Measurements from ENCODE around the gene CFAP52. TPM values are rescaled to one million over a fixed set of nuclear protein-coding genes. Genes with fewer than 3 reads are reported as not detected.

CFAP52 gene
- total and polyA plus RNA-seq, 2 of the 8 experiments (the other 6 are each of a cell fraction or from before 2014, with no cell fraction given) = 0.11 TPM; not detected in 1

DNA sequence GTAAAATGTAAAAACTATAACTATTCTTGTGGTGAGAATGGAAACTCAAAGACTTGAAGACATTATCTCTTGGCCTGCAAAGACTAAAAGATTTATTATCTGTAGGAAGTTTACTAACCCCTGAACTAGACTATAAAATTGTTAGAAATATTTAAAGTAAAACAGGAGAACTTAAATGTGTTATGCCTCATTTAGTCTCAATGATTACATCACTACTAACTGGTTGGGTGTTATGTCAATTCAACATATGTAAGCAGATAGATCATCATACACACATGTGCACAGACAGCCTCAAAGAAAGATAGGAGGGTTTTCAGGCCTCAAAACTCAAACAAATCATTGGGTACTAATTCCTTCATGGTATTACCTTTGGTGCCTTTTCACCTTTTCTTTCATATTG lies 8.4 kb upstream of the CFAP52 start:
- no peak overlapping the region for H3K4me3 ChIP-seq (ENCODE audit: extremely low read depth in 1 of 4, insufficient read depth in 2 of 4, low read depth in 3 of 4, low read length in 4 of 4)
- no peak overlapping the region for H2AFZ ChIP-seq (ENCODE audit: low read length)
- no peak overlapping the region for H3K18ac ChIP-seq (ENCODE audit: extremely low read depth, low read length)
- H3K56ac ChIP-seq (replicated peaks; ENCODE audit: insufficient read length, low read depth, low read length) = no peak overlapping the region
- no peak overlapping the region for H2BK12ac ChIP-seq (ENCODE audit: low read depth, low read length)
- no peak overlapping the region for H3K27ac ChIP-seq (ENCODE audit: low read depth, low read length)
- H4K5ac ChIP-seq (ENCODE audit: insufficient read length, low read depth, low read length) = no peak overlapping the region
- no peaks in the 10 kb centered on the region for H3K9me3 ChIP-seq (ENCODE audit: insufficient read depth in 2 of 2, low read depth in 1 of 2, low read length in 1 of 2)
- H3K14ac ChIP-seq (ENCODE audit: insufficient read length) = no peak overlapping the region
- peaks cover 0 to 1% of the 10 kb centered on the region in 2 experiments for H4K20me1 ChIP-seq (replicated peaks in 1 of 2; ENCODE audit: control insufficient read depth in 1 of 2, insufficient read depth in 2 of 2, low read length in 2 of 2)
- H3K4ac ChIP-seq (replicated peaks; ENCODE audit: insufficient read length, low read depth, low read length) = no peak overlapping the region
- H2BK15ac ChIP-seq (ENCODE audit: low read length) = no peak overlapping the region
- DNase-seq (ENCODE audit: low read depth in 1 of 2, low spot score in 2 of 2) (no peak), FAIRE-seq (no peak)
- H3K27me3 ChIP-seq (replicated peaks in 1 of 4; ENCODE audit: control insufficient read depth in 3 of 4, extremely low read depth in 1 of 4, insufficient read depth in 3 of 4, low read length in 3 of 4) = no peaks in the 10 kb centered on the region
- no peak overlapping the region for H3K23ac ChIP-seq (ENCODE audit: insufficient read length)
- H2BK120ac ChIP-seq (replicated peaks; ENCODE audit: low read depth, low read length) = no peak overlapping the region
- no peak overlapping the region for H3K9ac ChIP-seq (replicated peaks in 1 of 4; ENCODE audit: extremely low read depth in 1 of 4, low read depth in 3 of 4, low read length in 3 of 4)
- H3K36me3 ChIP-seq (ENCODE audit: control insufficient read depth in 2 of 4, insufficient read depth in 4 of 4, low read length in 3 of 4) = peaks cover 0 to 4% (median 2%) of the 10 kb centered on the region in 4 experiments; a peak in 3 of 8 replicates
- no peak overlapping the region for H2BK5ac ChIP-seq (ENCODE audit: low read depth, low read length)
- TF ChIP-seq MAX (IDR thresholded peaks at IDR 0.05) (no peak), SIRT6 (IDR thresholded peaks at IDR 0.05; ENCODE audit: low read length) (no peak), SP2 (IDR thresholded peaks at IDR 0.05; ENCODE audit: low read length) (no peak), SRF (IDR thresholded peaks at IDR 0.05; ENCODE audit: low read depth, low read length) (no peak), NANOG (IDR thresholded peaks at IDR 0.05; ENCODE audit: insufficient read depth, low read depth, low read length, poor library complexity, severe bottlenecking) (no peak), EZH2 (IDR thresholded peaks at IDR 0.05; ENCODE audit: low read depth, low read length, severe bottlenecking) (no peak), SUZ12 (IDR thresholded peaks at IDR 0.05; ENCODE audit: low read length) (no peak), GABPA (IDR thresholded peaks at IDR 0.05; ENCODE audit: borderline replicate concordance, insufficient read depth, low read length) (no peak), E2F6 (IDR thresholded peaks at IDR 0.05) (no peak)
- TF ChIP-seq, protein P1, sequence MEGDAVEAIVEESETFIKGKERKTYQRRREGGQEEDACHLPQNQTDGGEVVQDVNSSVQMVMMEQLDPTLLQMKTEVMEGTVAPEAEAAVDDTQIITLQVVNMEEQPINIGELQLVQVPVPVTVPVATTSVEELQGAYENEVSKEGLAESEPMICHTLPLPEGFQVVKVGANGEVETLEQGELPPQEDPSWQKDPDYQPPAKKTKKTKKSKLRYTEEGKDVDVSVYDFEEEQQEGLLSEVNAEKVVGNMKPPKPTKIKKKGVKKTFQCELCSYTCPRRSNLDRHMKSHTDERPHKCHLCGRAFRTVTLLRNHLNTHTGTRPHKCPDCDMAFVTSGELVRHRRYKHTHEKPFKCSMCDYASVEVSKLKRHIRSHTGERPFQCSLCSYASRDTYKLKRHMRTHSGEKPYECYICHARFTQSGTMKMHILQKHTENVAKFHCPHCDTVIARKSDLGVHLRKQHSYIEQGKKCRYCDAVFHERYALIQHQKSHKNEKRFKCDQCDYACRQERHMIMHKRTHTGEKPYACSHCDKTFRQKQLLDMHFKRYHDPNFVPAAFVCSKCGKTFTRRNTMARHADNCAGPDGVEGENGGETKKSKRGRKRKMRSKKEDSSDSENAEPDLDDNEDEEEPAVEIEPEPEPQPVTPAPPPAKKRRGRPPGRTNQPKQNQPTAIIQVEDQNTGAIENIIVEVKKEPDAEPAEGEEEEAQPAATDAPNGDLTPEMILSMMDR (IDR thresholded peaks at IDR 0.05; ENCODE audit: control extremely low read depth in 1 of 3, insufficient read depth in 1 of 3, low read depth in 1 of 3, low read length in 3 of 3) = no peak
- H2BK20ac ChIP-seq (ENCODE audit: low read length) = no peak overlapping the region
- CTCF ChIA-PET (ENCODE audit: partially characterized antibody) = no interaction called here
- H4K8ac ChIP-seq (ENCODE audit: extremely low read depth, insufficient read depth, low read length) = no peak overlapping the region
- H3K79me2 ChIP-seq (ENCODE audit: control insufficient read depth in 1 of 2, insufficient read depth in 2 of 2, low read length in 2 of 2) = no peaks in the 10 kb centered on the region; a peak in 1 of 4 replicates
- H3K4me1 ChIP-seq (replicated peaks in 1 of 4; ENCODE audit: control insufficient read depth in 3 of 4, insufficient read depth in 4 of 4, low read length in 3 of 4) = no peaks in the 10 kb centered on the region
- H3K23me2 ChIP-seq (ENCODE audit: low read depth, low read length) = no peaks in the 10 kb centered on the region
- H4K91ac ChIP-seq (replicated peaks; ENCODE audit: insufficient read length, low read length) = no peak overlapping the region
- no peak overlapping the region for H2AK5ac ChIP-seq (ENCODE audit: low read depth, low read length)
- no peak overlapping the region for H3K4me2 ChIP-seq (ENCODE audit: insufficient read depth in 1 of 2, low read depth in 2 of 2, low read length in 2 of 2)
- H3K79me1 ChIP-seq (ENCODE audit: low read depth, low read length) = no peaks in the 10 kb centered on the region; the same call in 1 of the 2 replicates
- POLR2A ChIA-PET (ENCODE audit: partially characterized antibody) = no interaction called here

Data from H1 (cell line).